ENCODE results near the gene KCNK1. TPM values are rescaled to one million over a fixed set of nuclear protein-coding genes. Genes with fewer than 3 reads are reported as not detected.

KCNK1 gene
- total RNA-seq, 2 experiments from 2014 or later: 0.18 TPM; not detected in 1

GRCh38 chr1:233629305-233629935 lies 15.5 kb downstream of the KCNK1 start:
- H3K9me3 Mint-ChIP-seq (ENCODE audit: insufficient read depth): no peaks in the 10 kb centered on the region
- ATAC-seq (no peak), DNase-seq (no peak)
- no peak overlapping the region for H3K4me3 Mint-ChIP-seq
- no peaks in the 10 kb centered on the region for H3K36me3 Mint-ChIP-seq (ENCODE audit: low read depth)
- CTCF ChIA-PET: interaction anchor here (1.0 kb wide), 1 partner anchor 8 kb away, joined by 3 read pairs; no protein-coding TSS in a partner anchor
- no peak overlapping the region for H3K27ac Mint-ChIP-seq
- POLR2A ChIA-PET: no interaction called here
- H3K27me3 Mint-ChIP-seq (ENCODE audit: low read depth): no peaks in the 10 kb centered on the region
- no peaks in the 10 kb centered on the region for H3K4me1 Mint-ChIP-seq (ENCODE audit: low read depth)

GRCh38 chr1:233631810-233632405 lies 18.0 kb downstream of the KCNK1 start:
- CTCF ChIA-PET: no interaction called here
- ATAC-seq: no peak

GRCh38 chr1:233632436-233632835 lies 18.5 kb downstream of the KCNK1 start:
- Mint-ChIP-seq H3K27ac (no peak overlapping the region), H3K36me3 (ENCODE audit: low read depth) (no peaks in the 10 kb centered on the region), H3K4me3 (no peak overlapping the region), H3K27me3 (ENCODE audit: low read depth) (no peaks in the 10 kb centered on the region), H3K9me3 (ENCODE audit: insufficient read depth) (no peaks in the 10 kb centered on the region), H3K4me1 (ENCODE audit: low read depth) (no peaks in the 10 kb centered on the region)
- ATAC-seq (no peak), DNase-seq (no peak)
- ChIA-PET POLR2A (no interaction called here), CTCF (no interaction called here)

More at GRCh38 chr1:233631810-233632405, 18.0 kb downstream of the KCNK1 start:
- Mint-ChIP-seq H3K27me3 (ENCODE audit: low read depth) (no peaks in the 10 kb centered on the region), H3K4me3 (no peak overlapping the region), H3K36me3 (ENCODE audit: low read depth) (no peaks in the 10 kb centered on the region), H3K4me1 (ENCODE audit: low read depth) (no peaks in the 10 kb centered on the region), H3K9me3 (ENCODE audit: insufficient read depth) (no peaks in the 10 kb centered on the region), H3K27ac (no peak overlapping the region)
- POLR2A ChIA-PET: no interaction called here
- no peak for DNase-seq

- ChIA-PET POLR2A (no interaction called here), CTCF (no interaction called here)
- no peak for ATAC-seq
- Mint-ChIP-seq H3K4me1 (ENCODE audit: low read depth) (no peaks in the 10 kb centered on the region), H3K36me3 (ENCODE audit: low read depth) (no peaks in the 10 kb centered on the region), H3K27me3 (ENCODE audit: low read depth) (peaks cover 1% of the 10 kb centered on the region), H3K27ac (no peak overlapping the region), H3K4me3 (no peak overlapping the region), H3K9me3 (ENCODE audit: insufficient read depth) (no peaks in the 10 kb centered on the region)
- no peak for DNase-seq
These were observed 22.0 kb downstream of the KCNK1 start for GRCh38 chr1:233635765-233636502.

GRCh38 chr1:233636503-233636877 lies 22.6 kb downstream of the KCNK1 start:
- ATAC-seq (no peak), DNase-seq (no peak)
- Mint-ChIP-seq H3K4me1 (ENCODE audit: low read depth) (no peaks in the 10 kb centered on the region), H3K9me3 (ENCODE audit: insufficient read depth) (no peaks in the 10 kb centered on the region), H3K27ac (no peak overlapping the region), H3K4me3 (no peak overlapping the region), H3K36me3 (ENCODE audit: low read depth) (no peaks in the 10 kb centered on the region), H3K27me3 (ENCODE audit: low read depth) (peaks cover 1% of the 10 kb centered on the region)
- CTCF ChIA-PET: no interaction called here
- POLR2A ChIA-PET: no interaction called here

GRCh38 chr1:233638513-233638912 lies 24.6 kb downstream of the KCNK1 start:
- CTCF ChIA-PET: no interaction called here
- Mint-ChIP-seq H3K36me3 (ENCODE audit: low read depth) (no peaks in the 10 kb centered on the region), H3K27ac (no peak overlapping the region), H3K27me3 (ENCODE audit: low read depth) (peaks cover 1% of the 10 kb centered on the region), H3K9me3 (ENCODE audit: insufficient read depth) (no peaks in the 10 kb centered on the region), H3K4me1 (ENCODE audit: low read depth) (no peaks in the 10 kb centered on the region), H3K4me3 (no peak overlapping the region)
- POLR2A ChIA-PET: no interaction called here
- ATAC-seq (no peak), DNase-seq (no peak)

GRCh38 chr1:233639611-233640010 lies 25.7 kb downstream of the KCNK1 start:
- CTCF ChIA-PET: no interaction called here
- no peaks in the 10 kb centered on the region for H3K36me3 Mint-ChIP-seq (ENCODE audit: low read depth)
- DNase-seq: no peak
- no peak overlapping the region for H3K4me3 Mint-ChIP-seq
- H3K9me3 Mint-ChIP-seq (ENCODE audit: insufficient read depth): no peaks in the 10 kb centered on the region
- no peaks in the 10 kb centered on the region for H3K4me1 Mint-ChIP-seq (ENCODE audit: low read depth)
- peaks cover 1% of the 10 kb centered on the region for H3K27me3 Mint-ChIP-seq (ENCODE audit: low read depth)
- no peak overlapping the region for H3K27ac Mint-ChIP-seq
- POLR2A ChIA-PET: no interaction called here
- ATAC-seq: no peak

GRCh38 chr1:233640179-233640578 lies 26.3 kb downstream of the KCNK1 start:
- CTCF ChIA-PET: no interaction called here

GRCh38 chr1:233641029-233641428 lies 27.1 kb downstream of the KCNK1 start:
- H3K27ac Mint-ChIP-seq: no peak overlapping the region
- POLR2A ChIA-PET: no interaction called here
- no peak for ATAC-seq

More at GRCh38 chr1:233640179-233640578, 26.3 kb downstream of the KCNK1 start:
- no peak for DNase-seq
- H3K4me1 Mint-ChIP-seq (ENCODE audit: low read depth): no peaks in the 10 kb centered on the region
- ATAC-seq: no peak
- no peaks in the 10 kb centered on the region for H3K9me3 Mint-ChIP-seq (ENCODE audit: insufficient read depth)
- H3K4me3 Mint-ChIP-seq: no peak overlapping the region
- H3K36me3 Mint-ChIP-seq (ENCODE audit: low read depth): no peaks in the 10 kb centered on the region
- peaks cover 1% of the 10 kb centered on the region for H3K27me3 Mint-ChIP-seq (ENCODE audit: low read depth)
- POLR2A ChIA-PET: no interaction called here
- H3K27ac Mint-ChIP-seq: no peak overlapping the region

GRCh38 chr1:233647073-233647472 lies 33.2 kb downstream of the KCNK1 start:
- no peaks in the 10 kb centered on the region for H3K9me3 Mint-ChIP-seq (ENCODE audit: insufficient read depth)
- no peak overlapping the region for H3K4me3 Mint-ChIP-seq
- ATAC-seq (no peak), DNase-seq (no peak)
- no peaks in the 10 kb centered on the region for H3K27me3 Mint-ChIP-seq (ENCODE audit: low read depth)
- ChIA-PET CTCF (no interaction called here), POLR2A (no interaction called here)
- no peaks in the 10 kb centered on the region for H3K36me3 Mint-ChIP-seq (ENCODE audit: low read depth)
- no peaks in the 10 kb centered on the region for H3K4me1 Mint-ChIP-seq (ENCODE audit: low read depth)
- H3K27ac Mint-ChIP-seq: no peak overlapping the region

More at GRCh38 chr1:233641029-233641428, 27.1 kb downstream of the KCNK1 start:
- Mint-ChIP-seq H3K36me3 (ENCODE audit: low read depth) (no peaks in the 10 kb centered on the region), H3K9me3 (ENCODE audit: insufficient read depth) (no peaks in the 10 kb centered on the region), H3K4me3 (no peak overlapping the region), H3K27me3 (ENCODE audit: low read depth) (peaks cover 1% of the 10 kb centered on the region), H3K4me1 (ENCODE audit: low read depth) (no peaks in the 10 kb centered on the region)
- CTCF ChIA-PET: no interaction called here
- DNase-seq: no peak

- POLR2A ChIA-PET: no interaction called here
- Mint-ChIP-seq H3K27ac (no peak overlapping the region), H3K36me3 (ENCODE audit: low read depth) (no peaks in the 10 kb centered on the region), H3K27me3 (ENCODE audit: low read depth) (no peaks in the 10 kb centered on the region), H3K4me3 (no peak overlapping the region), H3K4me1 (ENCODE audit: low read depth) (no peaks in the 10 kb centered on the region), H3K9me3 (ENCODE audit: insufficient read depth) (no peaks in the 10 kb centered on the region)
- CTCF ChIA-PET: no interaction called here
- DNase-seq: no peak
- ATAC-seq: no peak
These were observed 33.7 kb downstream of the KCNK1 start for GRCh38 chr1:233647636-233648035.

- no peak for ATAC-seq
These were observed 37.2 kb downstream of the KCNK1 start for GRCh38 chr1:233651061-233651460.

More at GRCh38 chr1:233651061-233651460, 37.2 kb downstream of the KCNK1 start:
- H3K4me3 Mint-ChIP-seq: no peak overlapping the region
- no peaks in the 10 kb centered on the region for H3K4me1 Mint-ChIP-seq (ENCODE audit: low read depth)
- ChIA-PET POLR2A (no interaction called here), CTCF (no interaction called here)
- H3K36me3 Mint-ChIP-seq (ENCODE audit: low read depth): no peaks in the 10 kb centered on the region
- no peak overlapping the region for H3K27ac Mint-ChIP-seq
- no peak for DNase-seq
- H3K27me3 Mint-ChIP-seq (ENCODE audit: low read depth): no peaks in the 10 kb centered on the region
- no peaks in the 10 kb centered on the region for H3K9me3 Mint-ChIP-seq (ENCODE audit: insufficient read depth)
